GM21381 (cell line): ENCODE measurements around the gene MUC2.
A peak's percentile ranks its signal among the peaks of the same experiment; 100 is the strongest.

ENCODE experiments used
- ATAC-seq: cut with Tn5 transposase; IDR thresholded peaks from one replicate; pipeline ENCODE4 v1.9.1; 2021; ENCODE audit warnings: mild to moderate bottlenecking, moderate library complexity; ENCODE audit not compliant: unreplicated experiment

Gene MUC2

GRCh38 chr11:1050581-1051355, 23.9 kb upstream of the MUC2 start:
- peak; percentile 73 for ATAC-seq

GRCh38 chr11:1051356-1052132, 23.1 kb upstream of the MUC2 start:
- ATAC-seq = no peak

- ATAC-seq = no peak
Measured at GRCh38 chr11:1052133-1053011, 22.3 kb upstream of the MUC2 start.

GRCh38 chr11:1053121-1053901, 21.4 kb upstream of the MUC2 start:
- no peak for ATAC-seq

DNA sequence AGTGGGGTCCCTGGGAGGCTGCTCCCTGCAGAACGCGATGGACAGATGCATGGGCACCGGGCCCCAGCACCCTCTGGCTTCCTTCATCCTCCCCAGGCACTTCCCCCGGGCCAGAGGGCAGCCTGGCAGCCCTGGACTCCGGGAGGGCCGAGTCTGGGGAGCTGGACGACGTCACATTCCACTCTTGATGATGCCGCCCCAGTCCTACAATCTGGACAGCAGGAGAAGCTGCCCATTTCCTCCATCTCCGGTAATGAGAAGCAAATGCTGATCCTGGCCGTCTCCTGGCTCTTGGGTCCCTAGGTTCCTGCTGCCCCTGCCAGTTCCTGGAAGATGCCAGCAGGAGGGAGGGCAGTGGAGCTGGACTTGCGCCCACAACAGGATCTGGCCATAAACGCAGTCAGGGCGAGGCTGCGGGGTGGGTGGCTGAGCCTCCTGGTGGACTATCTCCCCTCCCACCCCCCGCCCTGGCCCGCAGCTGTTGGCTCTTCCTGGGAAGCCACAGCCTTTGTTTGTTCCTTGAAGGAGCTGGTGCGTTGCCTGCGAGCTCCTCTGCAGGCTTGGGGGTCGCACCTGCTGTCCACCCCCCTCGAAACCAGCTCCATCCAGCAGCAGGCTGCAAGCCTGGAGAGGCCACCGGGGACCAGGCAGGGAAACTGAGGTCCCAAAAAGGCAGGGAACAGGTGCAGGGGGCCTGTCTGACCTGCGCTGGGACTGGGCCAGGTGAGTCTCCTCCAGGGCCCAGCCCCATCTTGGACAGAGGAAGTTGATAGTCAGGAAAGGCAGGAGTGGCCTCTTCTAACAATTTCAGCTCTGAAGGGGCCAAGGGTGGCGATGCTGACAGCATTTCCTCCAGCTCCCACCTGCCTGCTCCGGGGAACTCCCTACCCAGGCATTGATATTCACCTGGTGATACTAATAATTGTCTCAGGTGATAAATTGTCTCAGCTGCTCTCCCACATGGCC, 20.2 kb upstream of the MUC2 start:
- no peak for ATAC-seq

- no peak for ATAC-seq
Measured at GRCh38 chr11:1055109-1055703, 19.5 kb upstream of the MUC2 start.

- no peak for ATAC-seq
Measured at GRCh38 chr11:1055990-1056771, 18.5 kb upstream of the MUC2 start.

DNA sequence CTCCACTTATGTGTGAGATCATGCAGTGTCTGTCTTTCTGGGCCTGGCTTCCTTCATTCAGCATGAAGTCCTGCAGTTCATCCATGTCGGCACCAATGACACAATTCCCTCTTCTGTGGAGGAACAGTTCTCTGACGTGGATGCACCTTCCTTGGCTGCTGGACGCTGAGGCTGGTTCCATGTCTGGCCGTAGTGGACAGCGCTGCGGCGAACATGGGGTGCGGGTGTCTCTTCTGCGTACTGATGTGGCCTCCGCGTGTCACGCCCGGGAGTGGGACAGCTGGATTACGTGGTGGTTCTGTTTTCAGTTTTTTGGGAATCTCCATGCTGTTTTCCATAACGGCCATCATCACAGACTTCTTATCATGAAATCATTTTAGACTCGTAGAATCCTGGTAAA, 16.9 kb upstream of the MUC2 start:
- no peak for ATAC-seq

DNA sequence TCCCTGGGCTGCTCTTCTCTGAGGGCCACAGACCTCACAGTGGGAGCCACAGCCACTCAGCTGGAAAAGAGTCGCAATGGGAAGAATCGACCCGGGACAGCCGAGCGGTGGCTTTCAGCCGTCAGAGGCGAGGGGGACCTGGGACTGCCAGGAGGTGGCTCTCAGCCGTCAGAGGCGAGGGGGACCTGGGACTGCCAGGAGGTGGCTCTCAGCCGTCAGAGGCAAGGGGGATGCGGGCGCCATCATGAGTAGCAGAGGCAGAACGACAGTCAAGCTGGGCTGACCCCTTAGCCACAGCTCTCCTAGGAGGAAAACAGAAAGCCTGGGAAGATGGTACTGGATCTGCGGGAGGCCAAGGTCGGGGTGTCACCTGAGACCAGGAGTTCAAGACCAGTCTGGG, 14.9 kb upstream of the MUC2 start:
- ATAC-seq = no peak

- no peak for ATAC-seq
Measured at GRCh38 chr11:1060410-1060809, 14.3 kb upstream of the MUC2 start.

- ATAC-seq = no peak
Measured at GRCh38 chr11:1060852-1061616, 13.6 kb upstream of the MUC2 start.

DNA sequence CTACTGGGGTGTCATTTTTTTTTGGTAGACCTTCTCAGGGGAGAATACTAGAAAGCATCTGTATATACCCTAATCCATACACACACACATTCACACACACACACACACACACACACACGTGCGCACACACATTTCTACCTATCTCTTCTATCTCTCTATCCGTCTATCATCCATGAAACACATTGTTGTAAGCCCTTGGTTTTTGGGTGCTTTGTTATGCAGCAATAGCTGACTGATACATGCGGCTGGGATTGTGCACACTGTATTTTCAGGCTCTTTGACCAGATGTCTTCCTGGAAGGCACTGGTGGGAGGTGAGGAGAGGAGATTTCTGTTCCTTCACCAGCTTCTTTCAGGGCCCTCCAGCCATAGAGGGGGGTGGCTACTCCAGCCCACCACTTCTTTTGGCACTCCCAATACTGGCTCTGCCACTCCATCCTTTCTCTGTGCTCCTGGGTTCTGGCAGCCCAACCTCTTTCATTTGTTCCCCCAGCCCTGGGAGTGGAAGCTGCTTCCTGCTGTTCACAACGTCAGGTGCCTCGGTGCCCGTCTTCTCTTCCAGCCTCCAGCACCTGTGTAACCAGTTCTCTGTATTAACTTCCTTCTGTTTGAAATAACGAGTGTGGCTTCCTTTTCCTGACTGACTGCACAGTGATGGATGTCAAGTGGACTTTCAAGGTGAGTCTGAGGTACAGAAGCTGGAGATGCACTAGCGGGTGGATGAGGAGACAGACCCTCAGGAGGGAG, 12.4 kb upstream of the MUC2 start:
- ATAC-seq = no peak

DNA sequence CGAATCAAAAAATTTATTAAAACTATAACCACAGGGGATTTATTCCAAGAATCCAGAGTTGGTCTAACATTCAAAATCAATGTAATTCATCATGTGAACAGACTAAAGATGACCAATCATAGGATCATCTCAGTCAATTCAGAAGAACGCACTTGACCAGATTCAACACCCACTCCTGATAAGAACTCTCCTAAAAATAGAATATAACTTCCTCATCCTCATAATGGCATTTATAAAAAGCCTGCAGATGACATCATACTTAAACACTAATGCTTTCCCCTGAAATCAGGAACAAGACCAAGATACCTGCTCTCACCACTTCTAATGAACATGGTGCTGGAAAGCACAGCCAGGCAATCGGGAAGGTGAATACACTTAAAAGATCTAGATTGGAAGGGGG, 10.5 kb upstream of the MUC2 start:
- ATAC-seq = no peak

GRCh38 chr11:1067812-1068496, 6.7 kb upstream of the MUC2 start:
- ATAC-seq = no peak

DNA sequence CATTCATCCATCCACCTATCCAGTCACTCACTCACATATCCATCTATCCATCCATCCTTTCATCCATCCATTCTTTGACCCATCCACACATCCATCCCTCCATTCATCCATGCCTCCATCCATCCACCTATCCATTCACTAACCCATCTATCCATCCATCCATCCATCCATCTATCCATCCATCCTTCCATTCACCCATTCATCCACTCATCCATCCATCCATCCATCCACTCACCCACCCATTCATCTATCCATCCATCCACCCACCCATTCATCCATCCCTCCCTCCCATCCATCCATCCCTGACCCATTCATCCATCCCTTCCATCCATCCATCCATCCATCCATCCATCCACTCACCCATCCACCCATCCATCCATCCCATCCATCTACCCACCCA, 4.9 kb upstream of the MUC2 start:
- no peak for ATAC-seq
